RCC 7860 (cell line): ENCODE measurements around the gene RAI1.
A peak's percentile ranks its signal among the peaks of the same experiment; 100 is the strongest.

Source experiments
- DNase-seq: peaks from one replicate; pipeline ENCODE4 v3.0.0-alpha.2; 2015; ENCODE audit warnings: low spot score
- FAIRE-seq: peaks from 2 replicates; lab custom pipeline; 2012; peaks lifted over from hg19 to GRCh38; lab: Jason Lieb, UNC

The RAI1 gene

DNA sequence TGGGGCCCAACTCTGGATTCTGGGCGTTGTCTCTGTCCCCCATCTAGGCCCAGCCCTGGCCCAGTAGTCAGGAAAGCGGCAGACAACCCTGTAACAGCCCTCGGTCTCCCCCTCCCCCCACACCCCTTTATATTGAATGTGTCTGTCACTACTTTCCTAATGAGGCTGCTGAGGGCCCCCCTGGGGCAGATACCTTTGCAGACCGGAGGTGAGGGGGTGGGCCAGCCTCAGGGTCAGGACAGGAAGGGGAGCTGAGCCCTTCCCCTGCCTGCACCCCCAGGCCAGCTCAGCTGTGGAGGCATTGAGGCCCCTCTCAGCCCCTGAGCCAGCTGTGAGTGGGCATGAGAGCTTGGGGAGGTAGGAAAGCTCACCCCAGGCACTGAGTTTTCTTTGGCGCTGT, 17.1 kb downstream of the RAI1 start:
- FAIRE-seq, result no peak
- DNase-seq, result no peak

DNA sequence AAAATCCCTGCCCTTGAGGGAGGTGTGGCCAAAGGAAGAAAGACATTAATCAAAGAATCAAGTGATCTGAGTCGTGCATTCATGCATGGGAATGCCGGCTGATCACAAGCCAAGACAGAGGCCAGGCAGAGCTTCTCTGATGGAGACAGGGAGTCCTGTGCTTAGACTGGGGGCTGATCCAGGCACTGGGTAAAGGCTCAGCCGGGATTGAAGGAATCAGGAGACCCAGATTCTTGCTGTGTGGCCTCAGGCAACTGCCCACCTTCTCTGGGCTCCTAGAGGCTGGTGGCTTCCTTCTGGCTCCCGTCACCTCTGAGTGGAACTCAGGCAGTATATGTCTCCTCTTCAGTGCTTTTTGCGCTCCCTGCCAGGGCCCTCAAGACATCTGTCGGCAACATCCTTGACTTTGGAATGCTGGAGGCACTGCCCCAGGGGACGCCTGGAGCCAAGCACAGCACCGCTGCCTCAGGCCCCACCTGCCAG, 17.7 kb downstream of the RAI1 start:
- FAIRE-seq (peak; percentile 70), DNase-seq (peak; percentile 15)

DNA sequence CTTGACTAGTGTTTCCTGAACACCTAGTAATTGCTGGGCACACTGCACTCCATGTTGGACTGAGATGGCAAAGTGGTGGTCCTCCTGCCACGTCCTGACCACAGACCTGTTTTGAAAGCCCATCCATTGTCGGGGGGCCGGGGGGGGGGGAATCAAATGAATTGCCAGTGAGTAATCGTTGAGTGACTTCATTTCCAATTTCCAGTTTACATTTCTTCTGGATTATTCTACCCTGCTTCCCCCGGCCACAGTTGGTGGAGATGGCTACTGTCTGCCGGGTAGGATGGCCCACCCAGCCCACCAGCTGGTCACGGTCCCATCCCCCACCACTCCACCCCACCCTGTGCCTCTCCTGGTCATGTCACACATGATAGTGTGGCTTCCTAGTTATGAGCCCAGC, 18.2 kb downstream of the RAI1 start:
- DNase-seq, result no peak
- no peak for FAIRE-seq

DNA sequence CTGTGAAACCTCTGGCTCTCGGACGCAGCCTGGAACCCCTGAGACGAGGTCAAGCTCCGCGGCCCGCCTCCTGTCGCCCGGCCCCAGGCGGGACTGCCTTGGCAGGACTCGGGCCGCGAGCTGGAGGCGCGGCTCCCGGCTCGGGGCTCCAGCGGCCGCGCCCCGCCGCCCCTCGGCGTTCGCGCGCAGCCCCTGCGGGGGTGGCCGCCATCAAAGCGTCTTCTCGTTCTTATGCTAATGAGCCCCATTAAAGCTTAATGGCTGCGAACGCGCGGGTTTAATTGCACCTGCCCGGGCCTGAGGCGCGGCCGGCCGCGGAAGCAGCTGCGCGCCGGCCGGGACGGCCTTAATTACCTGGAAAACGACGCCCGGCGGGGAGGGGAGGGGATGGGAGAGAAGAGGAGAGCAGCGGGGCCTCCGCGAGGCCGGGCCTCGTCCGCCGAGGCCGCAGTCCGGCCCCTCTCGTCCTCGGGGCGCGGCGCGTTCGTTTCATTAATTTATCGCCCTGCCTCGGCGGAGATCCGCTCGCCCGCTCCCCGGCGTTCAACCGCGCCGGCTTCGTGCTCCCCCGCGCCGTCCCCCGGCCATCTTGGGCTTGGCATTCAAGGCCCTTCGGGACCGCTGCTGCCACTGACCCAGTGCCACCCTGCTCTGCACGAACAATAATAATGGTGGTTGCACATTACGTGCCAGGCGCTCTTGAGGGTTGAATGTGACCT, 19.2 kb downstream of the RAI1 start:
- DNase-seq (no peak), FAIRE-seq (no peak)

DNA sequence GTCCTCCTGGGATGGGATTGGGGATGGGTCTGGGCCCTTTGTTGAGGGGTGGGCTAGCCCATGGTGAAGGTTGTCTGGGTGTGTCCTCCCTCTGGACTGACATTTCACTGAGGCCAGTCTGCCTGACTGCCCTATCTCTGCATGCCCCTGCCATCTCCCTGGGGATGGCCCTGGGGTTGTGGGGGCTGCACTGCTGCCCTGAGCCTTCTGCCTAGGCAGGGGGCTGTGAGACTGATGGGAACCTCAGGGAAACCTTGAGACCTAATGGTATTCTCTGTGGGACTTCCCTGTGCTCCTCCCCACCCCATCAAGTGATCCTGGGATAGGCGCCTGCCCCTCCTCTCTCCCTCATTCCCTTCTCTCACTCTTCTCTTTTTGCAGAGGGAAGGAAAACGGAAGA, 19.9 kb downstream of the RAI1 start:
- DNase-seq (no peak), FAIRE-seq (no peak)

DNA sequence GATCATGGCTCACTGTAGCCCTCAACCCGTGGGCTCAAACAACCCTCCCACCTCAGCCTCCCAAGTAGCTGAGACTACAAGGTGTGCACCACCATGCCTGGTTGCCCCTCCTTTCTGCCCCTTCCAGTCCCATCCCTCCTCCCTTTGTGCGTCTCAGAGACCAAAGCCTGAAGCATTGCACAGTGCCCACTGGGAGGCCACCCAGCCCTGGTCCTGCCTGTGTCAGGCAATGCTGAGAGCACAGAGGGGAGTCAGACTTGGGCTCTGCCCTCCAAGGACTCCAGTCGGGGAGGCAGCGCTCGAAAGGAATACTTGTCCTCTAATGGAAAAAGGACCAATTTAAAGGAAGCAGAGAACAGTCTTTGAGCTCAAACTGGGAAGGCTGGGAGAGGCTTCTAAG, 20.4 kb downstream of the RAI1 start:
- FAIRE-seq (no peak), DNase-seq (no peak)

DNA sequence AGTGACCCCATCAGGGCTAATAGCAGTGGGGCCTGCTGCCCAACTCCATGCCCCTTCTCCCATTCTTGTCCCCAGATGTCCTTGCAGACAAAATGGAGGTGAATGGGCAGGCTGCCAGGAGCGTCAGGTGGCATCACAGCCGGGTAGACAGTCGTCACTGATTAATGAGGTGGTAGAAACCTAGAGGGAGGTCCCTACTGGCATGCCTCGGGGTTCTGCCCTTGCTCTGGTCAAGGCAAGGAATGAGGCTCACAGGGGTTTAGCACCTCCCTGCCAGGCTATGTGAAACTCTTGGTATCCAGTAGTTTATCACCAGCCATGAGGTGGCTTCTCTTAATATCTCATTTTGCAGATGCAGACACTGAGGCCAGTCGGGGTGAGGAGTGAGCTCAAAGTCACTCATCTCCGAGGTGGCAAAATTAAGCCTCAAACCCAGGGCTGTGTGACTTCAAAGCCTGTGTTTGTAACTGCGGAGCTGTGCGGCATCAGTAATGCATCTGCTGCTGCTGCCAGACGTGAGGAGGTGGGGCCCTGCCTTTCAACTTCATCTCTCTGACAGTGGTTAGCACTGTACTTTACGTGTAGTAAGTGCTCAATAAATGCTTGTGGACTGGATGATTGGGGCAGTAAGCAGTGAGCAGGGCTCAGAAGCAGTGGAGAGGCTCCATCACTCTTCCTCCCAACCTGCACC, 21.3 kb downstream of the RAI1 start:
- FAIRE-seq (no peak), DNase-seq (no peak)

DNA sequence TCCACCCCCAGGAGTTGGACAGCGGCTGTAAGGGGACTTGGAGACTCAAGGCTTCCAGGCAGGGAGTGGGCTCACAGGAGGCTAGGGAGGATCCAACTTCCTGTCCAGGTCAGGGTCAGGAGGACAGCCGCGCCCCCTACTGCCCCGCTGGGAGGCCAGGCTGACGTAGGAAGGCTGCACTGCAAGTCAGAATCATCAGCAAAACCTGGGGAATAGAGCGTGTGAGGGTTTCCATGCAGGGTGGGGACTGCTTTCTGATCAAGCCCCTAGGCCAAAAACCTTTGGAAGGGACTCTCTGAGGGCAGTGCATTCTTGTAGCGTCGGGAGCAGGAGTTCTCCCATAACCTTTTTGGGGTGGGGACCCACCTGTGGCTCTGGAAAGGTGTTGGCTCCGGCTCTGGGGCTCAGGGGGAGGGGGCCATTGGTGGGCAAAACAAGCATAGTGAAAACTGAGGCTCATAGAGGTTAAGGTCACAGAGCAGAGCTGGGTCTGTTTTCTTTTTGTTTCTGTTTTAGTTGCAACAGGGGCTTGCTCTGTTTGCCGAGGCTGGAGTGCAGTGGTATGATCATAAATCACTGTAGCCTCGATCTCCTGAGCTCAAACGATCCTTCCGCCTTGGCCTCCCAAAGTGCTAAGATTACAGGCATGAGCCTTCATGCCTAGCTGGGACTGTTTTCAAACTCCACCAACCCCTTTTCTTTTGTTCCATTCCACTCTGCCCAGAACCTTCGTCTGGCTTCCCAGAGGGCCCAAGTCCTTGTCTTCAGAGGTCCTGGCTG, 22.1 kb downstream of the RAI1 start:
- FAIRE-seq, result no peak
- DNase-seq, result no peak

DNA sequence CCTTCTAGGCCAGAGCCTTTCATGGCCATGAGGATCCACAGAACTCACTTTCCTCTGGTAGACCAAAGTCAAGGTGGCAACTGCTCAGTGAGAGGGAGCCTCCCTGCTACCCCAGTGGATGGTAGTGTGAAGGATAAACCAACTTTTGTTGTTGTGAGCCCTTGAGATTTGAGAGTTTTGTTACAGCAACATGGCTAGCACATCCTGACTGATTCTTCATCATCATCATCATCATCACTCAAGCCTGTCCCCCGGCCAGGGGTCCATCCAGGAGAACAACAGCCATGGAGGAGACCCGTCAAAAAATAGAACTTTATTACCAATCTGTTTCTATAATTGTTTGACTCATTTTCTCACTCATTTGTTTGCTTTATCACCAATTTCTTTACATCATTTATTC, 23.7 kb downstream of the RAI1 start:
- no peak for DNase-seq
- no peak for FAIRE-seq

DNA sequence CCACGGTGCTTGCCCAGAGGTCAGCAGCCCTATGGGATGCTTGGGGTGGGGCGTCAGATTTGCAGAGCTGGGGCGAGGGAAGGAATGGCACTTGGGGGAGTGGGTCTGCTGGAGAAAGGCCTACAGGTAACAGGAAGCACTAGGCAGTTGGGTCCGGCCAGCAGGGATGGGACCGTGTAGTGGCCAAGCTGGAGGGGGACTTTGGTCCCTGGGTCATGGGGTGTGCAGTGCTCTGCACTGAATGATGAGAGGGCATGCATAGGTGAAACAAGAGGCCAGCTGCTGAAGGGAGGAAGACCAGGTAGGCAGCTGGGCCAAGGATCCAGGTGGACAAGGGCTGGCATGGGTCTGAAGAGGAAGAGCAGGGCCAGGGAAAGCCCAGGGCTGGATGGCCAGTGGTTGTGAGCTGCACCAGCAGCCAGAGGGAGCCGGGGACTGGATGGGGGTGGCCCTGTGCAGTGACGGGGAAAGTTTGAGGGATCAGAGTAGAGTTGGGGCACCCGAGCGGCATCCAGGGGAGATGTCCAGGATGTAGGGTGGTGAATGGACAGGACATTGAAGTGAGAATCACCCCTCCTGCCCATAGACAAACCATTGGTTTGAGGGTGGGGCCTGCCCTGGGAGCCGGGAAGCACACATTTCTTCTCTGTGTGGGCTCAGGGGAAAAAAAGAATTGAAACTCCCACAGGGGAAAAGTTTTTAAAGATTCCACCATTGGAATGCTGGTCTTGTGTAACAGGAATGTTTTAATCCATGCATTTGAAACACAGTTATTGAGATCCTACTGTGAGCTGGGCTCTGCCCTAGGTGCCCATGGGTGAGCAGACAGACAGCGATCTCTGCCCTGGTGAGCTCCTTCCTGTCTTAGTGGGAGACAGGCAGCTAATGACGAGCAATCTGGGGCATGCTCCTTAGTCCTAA, 25.1 kb downstream of the RAI1 start:
- DNase-seq (no peak), FAIRE-seq (no peak)

DNA sequence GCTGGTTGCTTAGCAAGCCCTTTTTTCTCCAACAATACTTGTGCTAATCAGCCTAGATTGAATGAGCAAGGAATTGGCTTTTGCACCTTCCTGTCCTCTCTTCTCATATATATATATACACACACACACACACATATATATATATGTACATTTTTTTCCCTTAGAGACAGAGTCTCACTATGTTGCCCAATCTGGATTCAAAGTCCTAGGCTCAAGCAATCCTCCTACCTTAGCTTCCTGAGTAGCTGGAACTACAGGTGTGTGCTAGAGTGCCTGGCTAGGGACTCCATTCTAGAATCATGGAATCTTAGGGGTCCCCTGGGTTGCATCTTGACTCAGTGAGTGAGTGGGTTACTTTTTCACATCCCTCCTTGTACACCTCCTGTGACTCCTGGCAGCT, 27.0 kb downstream of the RAI1 start:
- FAIRE-seq, result no peak
- no peak for DNase-seq

DNA sequence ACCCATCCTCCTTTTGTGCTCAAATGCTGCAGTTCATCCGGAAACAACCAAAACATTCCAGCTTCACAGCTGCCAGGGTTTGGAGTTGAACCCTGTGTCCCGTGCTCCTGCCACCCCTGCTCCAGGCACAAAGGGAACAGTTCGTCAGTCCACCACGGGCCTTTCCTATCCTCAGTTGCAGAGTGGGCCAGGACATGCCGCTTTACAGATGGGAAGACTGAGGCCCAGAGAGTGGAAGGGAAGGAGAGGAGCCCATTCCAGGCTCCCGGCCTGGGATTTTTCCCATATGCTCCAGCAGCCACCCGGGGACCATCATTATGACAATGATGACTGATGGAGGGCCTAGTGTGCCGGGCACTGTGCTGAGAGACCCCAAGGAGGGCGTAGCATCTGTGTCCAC, 27.6 kb downstream of the RAI1 start:
- DNase-seq (no peak), FAIRE-seq (no peak)

DNA sequence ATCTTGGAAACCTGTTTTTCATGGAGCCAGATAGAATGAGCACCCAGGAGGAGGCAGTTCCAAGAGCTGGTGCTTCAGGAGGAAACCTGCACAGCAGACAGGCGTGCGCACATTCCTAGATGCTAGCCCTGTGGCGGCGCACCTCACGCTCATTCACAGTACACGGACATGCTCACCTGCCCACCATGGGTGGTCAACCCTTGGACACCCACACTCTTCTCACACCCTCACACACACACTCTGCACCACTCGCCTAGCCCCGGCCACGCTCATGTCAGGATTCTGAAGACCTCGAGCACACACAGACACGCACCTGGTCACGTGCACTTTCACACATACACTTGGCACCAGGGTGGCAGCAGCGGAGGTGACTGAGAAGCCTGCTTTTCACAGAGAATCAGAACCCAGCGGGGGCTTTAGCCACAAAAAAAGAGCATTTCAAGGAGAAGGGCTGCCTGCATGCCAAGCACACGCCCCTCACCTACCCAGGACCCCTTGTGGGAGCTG, 28.6 kb downstream of the RAI1 start:
- DNase-seq, result no peak
- no peak for FAIRE-seq

DNA sequence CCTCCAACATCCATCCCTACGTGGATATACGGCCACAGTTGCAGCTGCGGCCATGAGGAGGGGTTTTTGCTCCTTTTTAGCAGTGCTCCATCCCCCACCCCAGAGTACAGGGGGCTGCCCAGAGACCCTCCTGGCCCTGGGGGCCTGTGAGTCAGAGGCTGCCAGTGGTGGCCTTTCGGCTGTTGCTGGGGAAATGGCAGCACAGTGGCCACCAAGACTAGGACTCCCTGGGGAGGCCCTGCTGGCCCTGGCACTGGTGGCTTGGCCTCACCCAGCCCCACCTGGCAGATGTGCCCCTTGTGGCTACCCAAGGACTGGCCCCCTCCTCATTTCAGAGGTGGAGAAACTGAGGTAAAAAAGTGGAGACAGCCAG, 29.1 kb downstream of the RAI1 start:
- DNase-seq (no peak), FAIRE-seq (no peak)

DNA sequence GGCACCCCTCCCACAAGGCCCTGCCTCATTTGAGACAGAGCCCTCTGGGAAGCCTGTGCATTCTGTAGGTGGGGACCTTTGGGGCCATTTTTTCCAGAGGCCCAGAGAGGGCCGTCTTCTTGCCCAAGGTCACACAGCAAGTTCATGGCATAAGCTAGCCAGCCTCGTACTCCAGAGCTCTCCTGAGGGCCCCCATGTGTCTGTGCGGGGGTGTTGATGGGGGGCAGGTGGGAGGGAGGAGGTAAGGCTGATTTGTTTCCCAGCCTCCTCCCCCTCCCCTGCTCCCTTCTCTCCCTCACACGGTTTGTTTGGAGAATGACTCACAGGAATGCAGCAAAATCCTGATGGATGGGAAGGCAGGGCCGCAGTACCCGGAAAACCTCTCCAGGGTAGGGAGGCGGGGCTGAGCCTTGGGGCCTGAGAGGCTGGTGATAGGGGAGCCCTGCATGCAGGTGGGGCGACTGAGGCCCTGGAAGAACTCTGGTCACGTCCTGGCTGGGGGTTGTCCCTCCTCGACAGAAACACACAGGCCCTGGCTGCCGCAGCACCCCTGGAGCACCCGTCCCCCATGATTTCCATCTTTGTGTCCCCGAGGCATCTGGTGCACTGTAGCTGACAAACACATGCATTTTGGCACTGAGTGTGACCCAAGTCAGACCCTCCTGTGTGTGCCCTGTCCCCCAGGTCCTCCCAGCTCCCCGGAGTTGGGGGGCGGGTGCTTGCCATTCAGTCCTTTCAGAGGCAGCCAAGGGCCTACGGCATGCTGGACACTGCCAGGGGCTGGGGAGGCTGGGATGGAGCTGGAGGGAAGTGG, 29.7 kb downstream of the RAI1 start:
- FAIRE-seq (peak; percentile 85), DNase-seq (peak; percentile 76)

DNA sequence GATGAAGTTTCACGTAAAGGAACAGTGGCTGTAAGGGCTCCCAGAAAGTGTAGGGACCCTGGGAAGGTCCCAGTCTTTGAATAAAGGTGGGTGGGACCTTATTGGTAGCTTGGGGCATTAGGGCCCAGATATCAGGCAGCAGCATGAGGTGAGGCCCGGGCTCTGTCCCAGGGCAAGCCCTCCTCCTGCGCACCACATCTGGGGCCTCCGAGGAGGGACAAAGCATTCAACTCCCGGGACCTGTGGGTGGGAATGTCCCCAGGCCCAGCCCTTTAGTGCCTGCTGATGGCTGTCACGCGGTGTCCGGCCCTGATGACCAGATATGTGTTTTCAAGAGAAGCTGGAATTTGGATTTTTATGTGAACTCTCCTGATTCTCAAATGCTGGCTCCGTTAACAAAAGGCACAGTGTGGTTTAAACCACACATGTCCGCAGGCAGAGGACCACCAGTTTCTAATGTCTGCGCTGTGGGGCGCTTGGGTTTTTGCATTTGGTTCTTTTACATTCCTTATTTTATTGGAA, 30.4 kb downstream of the RAI1 start:
- FAIRE-seq, result no peak
- no peak for DNase-seq

DNA sequence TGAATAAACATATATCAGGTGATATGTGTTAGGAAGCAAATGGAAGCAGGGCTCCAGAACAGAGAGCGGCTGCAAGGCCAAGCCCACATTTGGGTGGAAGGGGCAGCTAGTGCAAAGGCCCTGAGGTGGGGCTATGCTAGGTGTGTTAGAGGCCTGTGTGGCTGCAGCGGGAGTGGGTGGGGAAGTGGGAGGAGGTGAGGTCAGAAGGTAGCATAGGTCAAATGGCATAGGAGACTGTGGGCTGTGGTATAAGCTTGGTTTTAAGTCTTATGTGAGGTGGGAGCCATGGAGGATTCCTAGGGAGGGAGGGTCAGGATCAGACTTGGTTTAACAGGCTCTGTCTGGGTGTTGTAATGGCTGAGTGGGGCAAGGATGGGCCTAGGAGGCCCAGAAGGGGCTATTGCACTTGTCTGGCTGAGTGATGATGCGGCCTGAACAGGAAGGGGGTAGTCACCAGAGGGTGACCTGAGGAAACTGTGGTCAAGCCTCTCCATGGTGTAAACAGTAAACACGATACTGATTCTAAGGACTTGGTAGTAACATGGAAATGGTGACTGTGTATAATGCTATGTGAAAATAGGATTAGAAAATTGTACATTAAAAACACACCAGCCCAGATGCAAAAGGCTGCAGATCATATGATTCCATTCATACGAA, 31.1 kb downstream of the RAI1 start:
- FAIRE-seq, result no peak
- peak; percentile 60 for DNase-seq

DNA sequence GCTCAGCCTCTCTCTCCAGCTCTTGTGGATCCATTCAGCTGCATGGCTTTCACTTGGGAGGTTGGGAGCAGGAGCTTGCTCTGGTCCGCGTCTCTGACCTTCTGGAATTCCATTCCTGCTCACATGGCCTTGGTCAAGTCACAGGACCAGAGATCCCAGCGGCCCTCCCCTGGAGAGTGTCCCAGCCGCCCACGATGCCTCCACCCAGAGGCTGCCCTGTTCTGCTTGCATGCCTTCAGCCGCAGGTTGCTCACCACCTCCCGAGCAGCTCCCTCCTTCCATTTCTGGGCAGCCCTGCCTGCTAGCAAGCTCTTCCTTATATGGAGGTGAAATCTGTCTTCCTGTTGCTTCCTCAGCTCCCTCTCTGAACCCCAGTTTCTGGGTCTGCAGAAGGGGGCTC, 32.6 kb downstream of the RAI1 start:
- FAIRE-seq (peak; percentile 88), DNase-seq (peak; percentile 83)

DNA sequence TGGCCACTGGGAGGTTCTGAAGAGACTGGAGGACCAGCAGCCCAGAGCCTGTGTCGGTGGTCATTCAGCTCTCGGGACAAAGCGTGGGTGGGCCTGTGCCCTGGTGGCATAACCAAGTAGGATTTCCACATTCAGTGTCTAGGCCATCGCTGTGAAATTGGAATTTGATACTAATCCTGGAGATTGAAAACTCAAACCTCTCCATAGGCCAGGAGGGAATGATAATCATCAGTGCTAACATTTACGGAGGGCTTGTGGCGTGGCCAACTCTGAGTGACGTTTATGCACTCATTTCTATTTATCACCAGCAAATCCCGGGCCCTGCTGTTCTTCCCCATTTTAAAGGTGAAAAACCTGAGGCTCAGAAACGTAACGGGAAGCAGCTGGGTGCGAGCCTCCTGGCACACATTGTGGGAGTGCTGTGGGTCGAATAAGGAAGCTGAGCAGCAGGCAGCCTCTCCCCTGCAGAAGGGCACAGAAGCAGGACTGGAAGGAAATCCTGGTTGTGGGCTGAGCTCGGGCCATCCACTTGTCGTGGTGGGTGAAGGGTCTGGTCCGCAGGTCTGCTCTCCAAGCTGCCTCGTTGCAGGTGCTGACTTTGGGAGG, 33.1 kb downstream of the RAI1 start:
- FAIRE-seq, result no peak
- no peak for DNase-seq
